GM18505 (cell line): ENCODE results near the gene ETV2.
"Not testable (repeated sequence)": the region's sequence is repeated elsewhere in the genome, so short reads cannot be mapped to it uniquely, and the experiment has no call there.

Source experiments
- ATAC-seq: cut with Tn5 transposase; IDR thresholded peaks from one replicate; pipeline ENCODE4 v1.9.1; 2021; ENCODE audit not compliant: unreplicated experiment
- POLR2A ChIP-seq: IDR thresholded peaks from 4 replicates; pipeline ENCODE4 v1.6.1; 2011; ENCODE audit warnings: borderline replicate concordance; ENCODE audit not compliant: insufficient read depth, insufficient read length; ENCODE audit errors: extremely low read depth

Gene ETV2

GRCh38 chr19:35675589-35676140, 34.1 kb downstream of the ETV2 start:
- TF ChIP-seq POLR2A: no peak
- no peak for ATAC-seq

GRCh38 chr19:35689836-35690235, 48.3 kb downstream of the ETV2 start:
- no peak for TF ChIP-seq POLR2A
- ATAC-seq: no peak

GRCh38 chr19:35691106-35691505, 49.6 kb downstream of the ETV2 start:
- ATAC-seq: not testable (repeated sequence)

GRCh38 chr19:35692010-35692409, 50.5 kb downstream of the ETV2 start:
- ATAC-seq: no peak
- no peak for TF ChIP-seq POLR2A

GRCh38 chr19:35693422-35693821, 51.9 kb downstream of the ETV2 start:
- no peak for ATAC-seq
- TF ChIP-seq POLR2A: no peak

GRCh38 chr19:35693835-35694599, 52.5 kb downstream of the ETV2 start:
- TF ChIP-seq POLR2A: no peak
- ATAC-seq: peak; percentile 71
